HG03135 (cell line): ENCODE measurements around the gene AKAP13.
"Not testable (repeated sequence)": the region's sequence is repeated elsewhere in the genome, so short reads cannot be mapped to it uniquely, and the experiment has no call there.

Source experiments
- ATAC-seq: cut with Tn5 transposase; IDR thresholded peaks from one replicate; pipeline ENCODE4 v1.9.1; 2021; ENCODE audit warnings: mild to moderate bottlenecking, moderate library complexity; ENCODE audit not compliant: unreplicated experiment

The AKAP13 gene

DNA sequence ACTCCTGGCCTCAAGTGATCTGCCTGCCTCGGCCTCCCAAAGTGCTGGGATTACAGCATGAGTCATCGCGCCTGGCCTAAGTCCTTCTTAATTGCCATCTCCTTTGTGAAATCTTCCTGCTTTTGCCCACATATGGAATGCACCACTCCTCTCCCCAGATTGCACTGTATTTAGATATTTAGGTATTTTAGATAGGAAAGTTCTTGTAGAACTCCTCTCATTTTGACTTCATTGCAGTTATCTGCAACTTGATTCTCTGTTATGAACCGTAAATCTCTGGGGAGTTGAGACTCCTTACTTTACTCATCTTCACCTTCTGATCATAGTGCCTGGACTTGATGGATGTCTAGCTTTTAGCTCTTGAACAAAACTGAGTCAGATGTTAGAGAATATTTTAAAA is 150.7 kb downstream of the AKAP13 start:
- no peak for ATAC-seq

- ATAC-seq, result no peak
Measured at GRCh38 chr15:85532689-85533088, 152.3 kb downstream of the AKAP13 start.

DNA sequence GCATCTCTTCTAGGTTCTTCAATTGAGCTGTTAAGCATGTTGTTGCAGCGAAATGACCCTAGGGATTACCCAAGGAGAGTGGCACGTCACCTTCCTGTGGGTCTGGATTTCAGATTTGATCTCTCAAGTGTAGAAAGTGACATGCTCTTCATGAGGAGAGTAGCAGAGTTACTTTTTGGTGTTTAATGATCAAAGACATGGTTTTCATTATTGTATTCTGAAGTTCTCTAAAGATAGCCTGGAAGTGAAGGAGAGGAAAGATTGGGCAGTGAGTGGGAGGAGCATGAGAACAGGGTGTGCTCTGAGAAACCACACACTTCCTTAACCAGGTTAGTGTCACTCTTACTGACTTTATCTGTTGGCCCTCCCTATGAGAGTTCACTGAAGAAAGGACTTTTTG is 153.6 kb downstream of the AKAP13 start:
- ATAC-seq, result peak; percentile 86

GRCh38 chr15:85535533-85536330 is 155.3 kb downstream of the AKAP13 start:
- ATAC-seq, result not testable (repeated sequence)

DNA sequence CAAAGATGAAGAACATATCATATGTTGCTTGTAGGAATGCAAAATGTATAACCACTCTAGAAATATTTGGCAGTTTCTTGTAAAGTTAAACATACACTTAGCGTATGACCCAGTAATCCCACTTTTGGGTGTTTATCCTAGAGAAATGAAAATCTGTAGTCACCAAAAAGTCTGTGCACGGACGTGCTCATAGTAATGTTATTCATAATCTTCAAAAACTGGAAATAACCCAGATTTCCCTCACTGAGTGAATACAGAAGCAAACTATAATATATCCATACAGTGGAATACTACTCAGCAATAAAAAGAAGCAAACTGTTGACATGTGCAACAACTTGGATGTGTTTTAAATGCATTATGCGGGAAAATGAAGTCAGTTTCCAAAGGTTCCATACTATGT is 155.9 kb downstream of the AKAP13 start:
- ATAC-seq, result no peak

DNA sequence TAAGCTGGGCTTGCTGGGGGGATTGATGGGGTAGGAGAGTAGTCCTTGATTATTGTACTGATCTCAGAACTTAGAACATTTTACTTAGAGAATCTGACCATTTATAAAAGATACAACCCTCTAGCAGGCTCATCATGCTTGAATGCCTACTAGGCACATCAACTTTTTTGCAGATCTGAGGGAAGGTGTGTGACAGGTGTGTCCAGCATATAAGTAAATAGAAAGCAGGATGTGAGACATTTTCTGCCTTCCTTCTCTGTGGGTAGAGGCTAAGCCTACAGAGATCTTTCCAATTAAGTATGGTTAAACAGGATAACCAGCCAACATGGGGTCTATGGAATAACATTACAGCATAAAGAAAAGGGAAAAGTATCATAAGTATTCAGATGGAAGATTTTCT is 159.1 kb downstream of the AKAP13 start:
- no peak for ATAC-seq

GRCh38 chr15:85540085-85540797 is 159.8 kb downstream of the AKAP13 start:
- no peak for ATAC-seq

DNA sequence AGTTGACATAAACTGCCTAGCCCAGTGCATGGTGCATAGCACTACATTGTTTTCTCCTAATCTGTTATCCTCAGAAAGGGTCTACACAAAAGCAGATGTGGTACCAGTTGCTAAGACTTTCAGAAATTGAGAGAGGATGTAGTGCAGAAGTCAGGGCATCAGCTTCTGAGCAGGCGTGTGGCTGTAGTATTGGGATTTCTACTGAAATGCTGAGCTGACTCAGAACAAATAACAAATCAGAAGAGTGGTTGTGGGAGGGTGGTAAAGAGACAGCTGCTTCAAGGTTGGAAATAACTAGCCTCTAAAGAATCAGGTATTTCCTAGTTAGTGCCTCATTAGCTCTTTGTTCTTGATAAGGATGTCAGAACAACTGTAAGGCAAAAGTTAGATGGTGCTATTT is 161.3 kb downstream of the AKAP13 start:
- ATAC-seq, result peak; percentile 63

GRCh38 chr15:85542488-85542887 is 162.1 kb downstream of the AKAP13 start:
- ATAC-seq, result no peak

- ATAC-seq, result no peak
Measured at GRCh38 chr15:85542895-85543331, 162.5 kb downstream of the AKAP13 start.

GRCh38 chr15:85543741-85544155 is 163.3 kb downstream of the AKAP13 start:
- ATAC-seq, result no peak

DNA sequence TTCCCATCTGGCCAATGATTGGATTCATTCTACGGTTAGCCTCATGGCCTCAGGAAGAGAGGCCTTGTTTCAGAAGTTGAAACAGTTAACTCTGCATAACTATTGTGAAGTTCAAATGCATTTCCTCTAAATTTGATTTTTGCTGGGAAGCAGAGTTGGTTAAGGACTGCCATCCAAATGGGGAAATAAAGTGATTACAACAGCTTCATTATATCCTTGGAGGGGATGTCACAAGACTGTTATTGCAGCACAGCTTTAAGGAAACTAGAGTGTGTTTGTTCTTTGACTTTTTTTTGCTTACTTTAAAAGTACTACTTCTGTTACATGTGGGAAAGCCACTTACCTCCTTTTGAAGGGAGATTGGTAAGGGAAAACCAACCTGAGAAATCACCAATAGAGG is 164.8 kb downstream of the AKAP13 start:
- ATAC-seq, result no peak

GRCh38 chr15:85545752-85546151 is 165.3 kb downstream of the AKAP13 start:
- no peak for ATAC-seq

DNA sequence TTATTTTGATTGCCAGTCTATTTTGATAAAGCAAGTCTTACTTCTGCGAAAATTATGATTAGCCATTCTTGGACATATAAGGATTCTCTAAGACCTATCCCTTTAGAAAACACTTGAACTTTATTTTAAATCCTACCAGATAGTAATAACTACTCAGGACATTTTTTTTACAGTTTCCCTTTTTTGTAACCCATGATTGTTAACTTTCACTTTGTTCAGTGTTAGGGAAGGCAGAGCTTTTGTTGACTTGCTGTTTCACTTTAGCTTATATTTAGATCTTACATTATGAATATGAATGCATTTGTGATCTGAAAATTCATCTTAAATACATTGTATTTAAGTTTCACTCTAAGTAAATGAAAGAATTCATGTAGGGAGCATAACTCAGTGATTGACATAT is 167.0 kb downstream of the AKAP13 start:
- no peak for ATAC-seq

DNA sequence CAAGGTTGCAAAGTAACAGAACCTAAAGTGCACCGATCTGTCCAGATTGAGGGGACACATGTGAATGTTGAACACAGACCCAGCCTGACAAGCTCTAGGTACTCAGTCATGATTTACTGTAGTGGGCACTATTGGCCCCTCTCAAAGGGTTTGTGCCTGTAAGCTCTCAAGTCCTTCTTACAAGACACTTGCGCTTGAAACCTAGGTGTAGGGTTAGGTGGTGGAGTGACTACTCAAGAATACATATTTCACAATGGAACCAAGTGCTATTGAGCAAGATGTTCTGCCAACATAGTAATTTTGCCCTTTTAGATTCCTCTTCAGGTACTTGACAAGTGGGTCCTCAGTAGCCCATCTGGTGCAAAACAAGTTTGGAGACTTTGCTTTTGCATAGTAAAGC is 169.9 kb downstream of the AKAP13 start:
- ATAC-seq, result no peak

GRCh38 chr15:85551221-85551832 is 170.9 kb downstream of the AKAP13 start:
- no peak for ATAC-seq

DNA sequence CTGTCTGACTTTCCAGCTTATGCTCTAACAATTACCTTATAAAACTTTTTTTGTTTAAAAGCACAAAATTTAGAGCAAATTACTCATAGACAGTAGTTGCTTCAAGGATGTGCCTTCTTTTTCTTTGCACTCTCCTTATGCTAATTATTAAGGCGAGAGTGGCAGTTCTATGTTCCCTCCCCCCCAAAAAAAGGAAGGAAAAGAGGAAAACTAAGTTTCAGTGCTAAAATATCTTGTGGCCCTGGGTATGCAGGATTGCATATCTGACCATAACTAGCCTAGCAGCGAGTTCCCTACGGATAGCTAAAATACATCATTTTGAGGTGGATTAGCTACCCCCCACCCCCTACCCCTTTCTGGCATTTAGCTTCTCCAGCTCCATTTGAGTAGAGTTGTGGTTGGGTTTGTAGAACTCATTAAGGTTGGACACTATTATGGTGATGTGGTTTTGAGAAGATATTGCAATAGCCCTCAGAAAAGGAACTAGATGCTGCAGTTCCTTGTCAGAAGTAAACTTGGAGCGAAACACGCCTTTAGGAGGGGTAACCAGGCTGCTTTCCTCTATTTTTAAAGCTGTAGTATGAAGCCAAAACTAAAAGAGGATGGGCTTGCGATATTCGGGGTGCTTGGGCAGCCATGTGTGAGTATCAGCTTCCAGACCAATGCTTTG is 174.6 kb downstream of the AKAP13 start:
- ATAC-seq, result peak; percentile 44

- peak; percentile 62 for ATAC-seq
Measured at GRCh38 chr15:85555875-85556617, 175.6 kb downstream of the AKAP13 start.

- ATAC-seq, result no peak
Measured at GRCh38 chr15:85556618-85556895, 176.2 kb downstream of the AKAP13 start.

DNA sequence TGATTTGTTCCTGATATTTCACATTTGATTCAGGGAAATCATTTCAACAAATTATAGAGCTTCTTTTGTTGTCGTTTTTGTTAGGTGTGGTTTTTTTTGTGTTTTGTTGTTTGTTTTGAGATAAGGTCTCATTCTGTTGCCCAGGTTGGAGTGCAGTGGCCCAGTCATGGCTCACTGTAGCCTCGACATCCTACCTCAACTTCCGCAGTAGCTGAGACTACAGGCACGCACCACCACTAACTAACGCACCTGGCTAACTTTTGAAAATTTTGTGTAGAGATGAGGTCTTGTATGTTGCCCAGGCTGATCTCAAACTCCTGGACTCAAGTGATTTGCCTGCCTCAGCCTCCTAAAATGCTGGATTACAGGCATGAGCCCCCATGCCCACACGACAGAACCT is 177.0 kb downstream of the AKAP13 start:
- no peak for ATAC-seq

DNA sequence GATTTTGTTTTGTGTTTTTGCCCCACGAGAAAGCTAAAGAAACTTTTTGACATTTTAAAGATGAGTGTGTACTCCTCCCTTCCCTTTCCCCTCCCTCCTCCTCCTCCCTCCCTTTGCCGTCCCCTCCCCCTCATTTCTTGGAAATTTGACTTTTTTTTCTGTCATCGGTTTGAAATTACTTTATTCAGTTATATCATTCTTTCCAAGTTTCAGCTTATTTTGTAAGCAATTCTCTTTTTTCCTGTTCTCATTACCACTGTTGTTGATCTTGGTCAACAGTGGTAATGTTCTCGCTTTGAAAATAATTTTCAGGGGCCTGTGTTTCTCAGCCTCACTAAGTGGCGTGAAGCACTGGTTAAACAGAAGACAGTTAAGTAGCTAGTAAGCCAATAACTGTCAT is 178.4 kb downstream of the AKAP13 start:
- ATAC-seq, result no peak
